ENCODE results near the gene ATP2C2.

ATP2C2 gene

GRCh38 chr16:84356591-84357116, 11.7 kb upstream of the ATP2C2 start (continued):
- TF ChIP-seq, protein P1, sequence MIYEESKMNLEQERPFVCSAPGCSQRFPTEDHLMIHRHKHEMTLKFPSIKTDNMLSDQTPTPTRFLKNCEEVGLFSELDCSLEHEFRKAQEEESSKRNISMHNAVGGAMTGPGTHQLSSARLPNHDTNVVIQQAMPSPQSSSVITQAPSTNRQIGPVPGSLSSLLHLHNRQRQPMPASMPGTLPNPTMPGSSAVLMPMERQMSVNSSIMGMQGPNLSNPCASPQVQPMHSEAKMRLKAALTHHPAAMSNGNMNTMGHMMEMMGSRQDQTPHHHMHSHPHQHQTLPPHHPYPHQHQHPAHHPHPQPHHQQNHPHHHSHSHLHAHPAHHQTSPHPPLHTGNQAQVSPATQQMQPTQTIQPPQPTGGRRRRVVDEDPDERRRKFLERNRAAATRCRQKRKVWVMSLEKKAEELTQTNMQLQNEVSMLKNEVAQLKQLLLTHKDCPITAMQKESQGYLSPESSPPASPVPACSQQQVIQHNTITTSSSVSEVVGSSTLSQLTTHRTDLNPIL (CRISPR knock-in tag; IDR thresholded peaks at IDR 0.05; ENCODE audit: low read depth): no peak

DNA sequence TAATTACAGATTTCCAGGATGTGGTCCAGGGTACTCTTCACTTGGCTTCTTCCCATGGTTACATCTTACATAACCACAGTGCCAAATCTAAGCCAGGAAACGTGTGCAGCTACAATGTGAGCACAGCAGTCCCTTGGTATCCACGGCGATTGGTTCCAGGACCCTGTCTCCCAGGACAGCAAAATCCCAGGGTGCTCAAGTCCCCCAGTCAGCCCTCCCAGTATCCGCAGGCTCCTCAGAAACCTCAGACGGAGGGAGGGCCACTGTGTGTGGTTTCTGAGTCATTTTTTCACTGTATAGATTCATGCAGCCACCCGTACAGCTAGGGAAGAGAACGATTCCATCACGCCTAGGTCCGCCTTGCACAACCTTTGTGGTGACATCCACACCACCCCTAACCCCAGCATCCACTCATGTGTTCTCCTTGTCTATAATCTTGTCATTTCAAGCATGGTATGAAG, 11.1 kb upstream of the ATP2C2 start:
- ATAC-seq: peak; percentile 38; the same call in 2 of the 3 replicates
- TF ChIP-seq ESRRG (CRISPR knock-in tag; IDR thresholded peaks at IDR 0.05) (no peak), ZNF70 (CRISPR knock-in tag; IDR thresholded peaks at IDR 0.05) (no peak)

- no peak for ATAC-seq
- TF ChIP-seq TOX (CRISPR knock-in tag; IDR thresholded peaks at IDR 0.05; ENCODE audit: borderline replicate concordance) (no peak), PATZ1 (CRISPR knock-in tag; IDR thresholded peaks at IDR 0.05; ENCODE audit: borderline replicate concordance) (no peak), ZNF565 (CRISPR knock-in tag; conservative IDR thresholded peaks at IDR 0.05; ENCODE audit: low read depth) (no peak), ZNF8 (CRISPR knock-in tag; IDR thresholded peaks at IDR 0.05) (no peak), BACH2 (CRISPR knock-in tag; IDR thresholded peaks at IDR 0.05; ENCODE audit: borderline replicate concordance) (no peak), ZFP3 (CRISPR knock-in tag; IDR thresholded peaks at IDR 0.05) (no peak), ZC3H10 (CRISPR knock-in tag; IDR thresholded peaks at IDR 0.05) (no peak), RARB (CRISPR knock-in tag; IDR thresholded peaks at IDR 0.05) (no peak), GLIS3 (CRISPR knock-in tag; IDR thresholded peaks at IDR 0.05) (no peak), PPARA (CRISPR knock-in tag; IDR thresholded peaks at IDR 0.05; ENCODE audit: borderline replicate concordance) (no peak), TCF4 (CRISPR knock-in tag; IDR thresholded peaks at IDR 0.05; ENCODE audit: borderline replicate concordance) (no peak), ZNF70 (CRISPR knock-in tag; IDR thresholded peaks at IDR 0.05) (no peak), OSR1 (CRISPR knock-in tag; IDR thresholded peaks at IDR 0.05) (no peak), ISL1 (CRISPR knock-in tag; IDR thresholded peaks at IDR 0.05) (no peak), SNAI2 (CRISPR knock-in tag; IDR thresholded peaks at IDR 0.05) (no peak), ZFP30 (CRISPR knock-in tag; IDR thresholded peaks at IDR 0.05) (no peak), CSDC2 (CRISPR knock-in tag; IDR thresholded peaks at IDR 0.05) (no peak), CSRNP3 (CRISPR knock-in tag; IDR thresholded peaks at IDR 0.05) (no peak)
Measured at GRCh38 chr16:84358601-84359295, 9.6 kb upstream of the ATP2C2 start.

GRCh38 chr16:84359326-84359725, 9.0 kb upstream of the ATP2C2 start:
- ATAC-seq: no peak
- TF ChIP-seq, protein P2, sequence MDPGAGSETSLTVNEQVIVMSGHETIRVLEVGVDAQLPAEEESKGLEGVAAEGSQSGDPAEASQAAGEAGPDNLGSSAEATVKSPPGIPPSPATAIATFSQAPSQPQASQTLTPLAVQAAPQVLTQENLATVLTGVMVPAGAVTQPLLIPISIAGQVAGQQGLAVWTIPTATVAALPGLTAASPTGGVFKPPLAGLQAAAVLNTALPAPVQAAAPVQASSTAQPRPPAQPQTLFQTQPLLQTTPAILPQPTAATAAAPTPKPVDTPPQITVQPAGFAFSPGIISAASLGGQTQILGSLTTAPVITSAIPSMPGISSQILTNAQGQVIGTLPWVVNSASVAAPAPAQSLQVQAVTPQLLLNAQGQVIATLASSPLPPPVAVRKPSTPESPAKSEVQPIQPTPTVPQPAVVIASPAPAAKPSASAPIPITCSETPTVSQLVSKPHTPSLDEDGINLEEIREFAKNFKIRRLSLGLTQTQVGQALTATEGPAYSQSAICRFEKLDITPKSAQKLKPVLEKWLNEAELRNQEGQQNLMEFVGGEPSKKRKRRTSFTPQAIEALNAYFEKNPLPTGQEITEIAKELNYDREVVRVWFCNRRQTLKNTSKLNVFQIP (CRISPR knock-in tag; IDR thresholded peaks at IDR 0.05; ENCODE audit: borderline replicate concordance, low read depth): no peak
- TF ChIP-seq GLIS3 (CRISPR knock-in tag; IDR thresholded peaks at IDR 0.05): no peak
- TF ChIP-seq, protein P3, sequence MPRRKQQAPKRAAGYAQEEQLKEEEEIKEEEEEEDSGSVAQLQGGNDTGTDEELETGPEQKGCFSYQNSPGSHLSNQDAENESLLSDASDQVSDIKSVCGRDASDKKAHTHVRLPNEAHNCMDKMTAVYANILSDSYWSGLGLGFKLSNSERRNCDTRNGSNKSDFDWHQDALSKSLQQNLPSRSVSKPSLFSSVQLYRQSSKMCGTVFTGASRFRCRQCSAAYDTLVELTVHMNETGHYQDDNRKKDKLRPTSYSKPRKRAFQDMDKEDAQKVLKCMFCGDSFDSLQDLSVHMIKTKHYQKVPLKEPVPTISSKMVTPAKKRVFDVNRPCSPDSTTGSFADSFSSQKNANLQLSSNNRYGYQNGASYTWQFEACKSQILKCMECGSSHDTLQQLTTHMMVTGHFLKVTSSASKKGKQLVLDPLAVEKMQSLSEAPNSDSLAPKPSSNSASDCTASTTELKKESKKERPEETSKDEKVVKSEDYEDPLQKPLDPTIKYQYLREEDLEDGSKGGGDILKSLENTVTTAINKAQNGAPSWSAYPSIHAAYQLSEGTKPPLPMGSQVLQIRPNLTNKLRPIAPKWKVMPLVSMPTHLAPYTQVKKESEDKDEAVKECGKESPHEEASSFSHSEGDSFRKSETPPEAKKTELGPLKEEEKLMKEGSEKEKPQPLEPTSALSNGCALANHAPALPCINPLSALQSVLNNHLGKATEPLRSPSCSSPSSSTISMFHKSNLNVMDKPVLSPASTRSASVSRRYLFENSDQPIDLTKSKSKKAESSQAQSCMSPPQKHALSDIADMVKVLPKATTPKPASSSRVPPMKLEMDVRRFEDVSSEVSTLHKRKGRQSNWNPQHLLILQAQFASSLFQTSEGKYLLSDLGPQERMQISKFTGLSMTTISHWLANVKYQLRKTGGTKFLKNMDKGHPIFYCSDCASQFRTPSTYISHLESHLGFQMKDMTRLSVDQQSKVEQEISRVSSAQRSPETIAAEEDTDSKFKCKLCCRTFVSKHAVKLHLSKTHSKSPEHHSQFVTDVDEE (CRISPR knock-in tag; IDR thresholded peaks at IDR 0.05): no peak
- no peak for TF ChIP-seq ESRRG (CRISPR knock-in tag; IDR thresholded peaks at IDR 0.05)
- no peak for TF ChIP-seq ZFP3 (CRISPR knock-in tag; IDR thresholded peaks at IDR 0.05)
- no peak for TF ChIP-seq OSR1 (CRISPR knock-in tag; IDR thresholded peaks at IDR 0.05)
- no peak for TF ChIP-seq ZC3H10 (CRISPR knock-in tag; IDR thresholded peaks at IDR 0.05)
- TF ChIP-seq PPARA (CRISPR knock-in tag; IDR thresholded peaks at IDR 0.05; ENCODE audit: borderline replicate concordance): no peak
- no peak for TF ChIP-seq ZFP30 (CRISPR knock-in tag; IDR thresholded peaks at IDR 0.05)
- TF ChIP-seq ZNF565 (CRISPR knock-in tag; conservative IDR thresholded peaks at IDR 0.05; ENCODE audit: low read depth): no peak
- TF ChIP-seq ZNF70 (CRISPR knock-in tag; IDR thresholded peaks at IDR 0.05): no peak
- TF ChIP-seq CSDC2 (CRISPR knock-in tag; IDR thresholded peaks at IDR 0.05): no peak
- no peak for TF ChIP-seq ZNF8 (CRISPR knock-in tag; IDR thresholded peaks at IDR 0.05)
- no peak for TF ChIP-seq RARB (CRISPR knock-in tag; IDR thresholded peaks at IDR 0.05)
- TF ChIP-seq TOX (CRISPR knock-in tag; IDR thresholded peaks at IDR 0.05; ENCODE audit: borderline replicate concordance): no peak
- TF ChIP-seq SNAI2 (CRISPR knock-in tag; IDR thresholded peaks at IDR 0.05): no peak
- no peak for TF ChIP-seq TCF4 (CRISPR knock-in tag; IDR thresholded peaks at IDR 0.05; ENCODE audit: borderline replicate concordance)
- no peak for TF ChIP-seq CSRNP3 (CRISPR knock-in tag; IDR thresholded peaks at IDR 0.05)
- TF ChIP-seq ARNTL (CRISPR knock-in tag; IDR thresholded peaks at IDR 0.05; ENCODE audit: borderline replicate concordance, low read depth): no peak
